Natural killer cell (primary cell): ENCODE data around the gene CD38. TPM values are rescaled to one million over a fixed set of nuclear protein-coding genes. Genes with fewer than 3 reads are reported as not detected.

Experiments
- ATAC-seq, 3 donors: fragments of 150-1000 bp in 2 of 3; fragments of 200-7000 bp in 1 of 3; cut with Tn5 transposase; 1 replicate in 1 of 3; 2 replicates in 2 of 3; pipeline ENCODE4 v1.10.0; 2021; ENCODE audit warnings: mild to moderate bottlenecking in 2 of 3, moderate library complexity in 2 of 3
- DNase-seq, 2 donors: peaks; one replicate each; pipeline versions ENCODE4 v3.0.0 to v3.0.0-alpha.2; 2013 to 2021; ENCODE audit warnings: mixed read lengths in 1 of 2
- H3K27ac ChIP-seq: one replicate; pipeline ENCODE4 v1.5.1; 2013; ENCODE audit warnings: mild to moderate bottlenecking, low read length
- H3K27me3 ChIP-seq: one replicate; pipeline ENCODE4 v1.6.1; 2013; ENCODE audit warnings: low read length; ENCODE audit not compliant: control insufficient read depth, insufficient read depth
- H3K36me3 ChIP-seq: one replicate; pipeline ENCODE4 v1.6.1; 2013; ENCODE audit warnings: low read length; ENCODE audit not compliant: control insufficient read depth, insufficient read depth
- H3K4me1 ChIP-seq: one replicate; pipeline ENCODE4 v1.6.1; 2013; ENCODE audit warnings: low read length; ENCODE audit not compliant: control insufficient read depth, insufficient read depth
- H3K4me3 ChIP-seq: one replicate; pipeline ENCODE4 v1.5.1; 2013; ENCODE audit warnings: low read length
- H3K9me3 ChIP-seq: one replicate; pipeline ENCODE4 v1.6.1; 2013; ENCODE audit warnings: low read length; ENCODE audit not compliant: control insufficient read depth, insufficient read depth
- H3K27ac Mint-ChIP-seq, 2 donors: one replicate each; pipeline ENCODE4 v1.8.0; 2022; ENCODE audit warnings: mild to moderate bottlenecking in 2 of 2, mixed read lengths in 2 of 2, moderate library complexity in 1 of 2
- H3K27me3 Mint-ChIP-seq, 2 donors: one replicate each; pipeline ENCODE4 v1.8.0; 2022; ENCODE audit warnings: low read depth in 2 of 2, mixed read lengths in 2 of 2
- H3K36me3 Mint-ChIP-seq: one replicate; pipeline ENCODE4 v1.8.0; 2022; ENCODE audit warnings: mixed read lengths
- H3K4me1 Mint-ChIP-seq, 2 donors: one replicate each; pipeline ENCODE4 v1.8.0; 2022; ENCODE audit warnings: mixed read lengths in 2 of 2
- H3K4me3 Mint-ChIP-seq: one replicate; pipeline ENCODE4 v1.8.0; 2022; ENCODE audit warnings: mild to moderate bottlenecking, moderate library complexity, mixed read lengths
- H3K9me3 Mint-ChIP-seq, 2 donors: one replicate each; pipeline ENCODE4 v1.8.0; 2022; ENCODE audit warnings: mixed read lengths in 2 of 2
- WGBS: methylation state at CpG from one replicate; pipeline ENCODE4 v1.1.7; 2013; ENCODE audit warnings: missing lambda C conversion rate; ENCODE audit not compliant: insufficient coverage; 5-methylcytosine and 5-hydroxymethylcytosine counted together
- intact Hi-C: fragments of 100-400 bp; cut with micrococcal nuclease; formaldehyde crosslinking; loops from one replicate; pipeline ENCODE4 v1.14.2; 2022
- total RNA-seq, 4 donors: library from RNA; stranded (reverse); fragments of 120-200 nt in 1 of 4; gene quantifications; one replicate each; pipeline versions ENCODE4 v1.2.3 to v1.2.4, GENCODE V29; 2013 to 2022
- TF ChIP-seq, protein P1 (sequence below): fragments of 200-600 bp; IDR thresholded peaks from one replicate; pipeline ENCODE4 v1.8.0; 2022; ENCODE audit warnings: antibody characterized with exemption

CD38 gene
- total RNA-seq, 3 donors from 2014 or later (not counting 1 experiment from before 2014, with no cell fraction given): 91.8 to 124 (median 98.8) TPM

DNA sequence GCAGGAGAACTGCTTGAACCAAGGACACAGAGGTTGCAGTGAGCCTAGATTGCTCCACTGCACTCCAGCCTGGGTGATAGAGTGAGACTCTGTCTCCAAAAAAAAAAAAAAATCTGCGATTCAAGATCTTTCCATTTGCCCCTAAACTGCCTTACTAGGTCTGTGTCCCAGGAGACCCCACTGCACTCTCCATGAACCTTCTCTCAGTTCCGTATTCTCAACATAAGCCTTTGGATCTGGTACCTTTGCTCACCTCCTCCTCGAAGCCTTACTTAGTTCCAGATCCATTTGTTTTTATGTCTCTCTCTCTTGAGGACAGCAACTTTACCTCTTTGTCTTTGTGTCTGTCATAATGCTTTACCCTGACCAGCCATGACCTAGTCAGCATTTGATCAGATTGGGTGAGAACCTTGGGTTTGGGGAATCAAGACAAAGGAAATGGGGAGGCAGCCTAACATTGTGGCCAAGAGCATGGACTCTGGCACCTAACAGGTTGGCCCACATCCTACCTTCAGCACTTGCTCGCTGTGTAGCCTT lies 41.5 kb upstream of the CD38 start:
- Histone ChIP-seq H3K4me3 (no peak overlapping the region), H3K27ac (no peak overlapping the region), H3K36me3 (no peaks in the 10 kb centered on the region), H3K27me3 (no peaks in the 10 kb centered on the region), H3K9me3 (peaks cover 4% of the 10 kb centered on the region), H3K4me1 (peaks cover 2% of the 10 kb centered on the region)
- no peak overlapping the region for H3K27ac Mint-ChIP-seq
- peaks cover 22 to 35% of the 10 kb centered on the region in 2 donors for H3K4me1 Mint-ChIP-seq
- TF ChIP-seq, protein P1, sequence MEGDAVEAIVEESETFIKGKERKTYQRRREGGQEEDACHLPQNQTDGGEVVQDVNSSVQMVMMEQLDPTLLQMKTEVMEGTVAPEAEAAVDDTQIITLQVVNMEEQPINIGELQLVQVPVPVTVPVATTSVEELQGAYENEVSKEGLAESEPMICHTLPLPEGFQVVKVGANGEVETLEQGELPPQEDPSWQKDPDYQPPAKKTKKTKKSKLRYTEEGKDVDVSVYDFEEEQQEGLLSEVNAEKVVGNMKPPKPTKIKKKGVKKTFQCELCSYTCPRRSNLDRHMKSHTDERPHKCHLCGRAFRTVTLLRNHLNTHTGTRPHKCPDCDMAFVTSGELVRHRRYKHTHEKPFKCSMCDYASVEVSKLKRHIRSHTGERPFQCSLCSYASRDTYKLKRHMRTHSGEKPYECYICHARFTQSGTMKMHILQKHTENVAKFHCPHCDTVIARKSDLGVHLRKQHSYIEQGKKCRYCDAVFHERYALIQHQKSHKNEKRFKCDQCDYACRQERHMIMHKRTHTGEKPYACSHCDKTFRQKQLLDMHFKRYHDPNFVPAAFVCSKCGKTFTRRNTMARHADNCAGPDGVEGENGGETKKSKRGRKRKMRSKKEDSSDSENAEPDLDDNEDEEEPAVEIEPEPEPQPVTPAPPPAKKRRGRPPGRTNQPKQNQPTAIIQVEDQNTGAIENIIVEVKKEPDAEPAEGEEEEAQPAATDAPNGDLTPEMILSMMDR: no peak
- no peak overlapping the region for H3K4me3 Mint-ChIP-seq
- ATAC-seq: no peak
- H3K36me3 Mint-ChIP-seq: no peaks in the 10 kb centered on the region
- H3K9me3 Mint-ChIP-seq: no peaks in the 10 kb centered on the region
- H3K27me3 Mint-ChIP-seq: peaks cover 10 to 14% of the 10 kb centered on the region in 2 donors
- DNase-seq: no peak
- WGBS: 87% methylated on average over 4 of the region's 4 CpGs
- intact Hi-C loops: no loop called here

DNA sequence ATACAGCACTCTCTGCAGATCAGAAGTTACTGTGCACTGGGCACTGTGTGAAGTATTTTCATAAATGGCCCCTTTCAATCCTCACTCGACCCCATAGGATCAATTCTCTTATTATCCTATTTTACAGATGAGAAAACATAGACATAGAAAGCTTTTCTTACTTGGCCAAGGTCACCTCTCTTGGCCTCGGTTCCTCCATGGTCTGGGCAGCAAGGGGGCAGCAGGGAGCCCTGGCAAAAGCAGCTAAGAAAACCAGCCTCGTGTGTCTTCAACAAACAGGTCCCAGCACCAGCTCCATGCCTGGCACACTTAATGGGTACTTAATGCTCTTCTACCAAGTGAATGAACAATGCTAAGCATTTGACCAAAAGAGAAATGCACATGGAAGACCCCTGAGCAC lies 40.9 kb upstream of the CD38 start:
- H3K36me3 ChIP-seq: no peaks in the 10 kb centered on the region
- peaks cover 10% of the 10 kb centered on the region for H3K9me3 ChIP-seq
- no peak overlapping the region for H3K4me3 ChIP-seq
- 68% methylated on average over 3 of the region's 3 CpGs for WGBS
- Mint-ChIP-seq H3K4me1 (peaks cover 22 to 35% of the 10 kb centered on the region in 2 donors), H3K36me3 (peaks cover 2% of the 10 kb centered on the region), H3K4me3 (no peak overlapping the region), H3K9me3 (peaks cover 0 to under 1% of the 10 kb centered on the region in 2 donors), H3K27ac (no peak overlapping the region), H3K27me3 (peaks cover 10 to 14% of the 10 kb centered on the region in 2 donors)
- H3K27me3 ChIP-seq: no peaks in the 10 kb centered on the region
- no peak overlapping the region for H3K27ac ChIP-seq
- TF ChIP-seq, protein P1: no peak
- ATAC-seq (peak in 2 of 3 donors; percentile 67 to 71), DNase-seq (peak in 1 of 2 donors; percentile 13)
- intact Hi-C loops: no loop called here
- H3K4me1 ChIP-seq: peaks cover 2% of the 10 kb centered on the region

DNA sequence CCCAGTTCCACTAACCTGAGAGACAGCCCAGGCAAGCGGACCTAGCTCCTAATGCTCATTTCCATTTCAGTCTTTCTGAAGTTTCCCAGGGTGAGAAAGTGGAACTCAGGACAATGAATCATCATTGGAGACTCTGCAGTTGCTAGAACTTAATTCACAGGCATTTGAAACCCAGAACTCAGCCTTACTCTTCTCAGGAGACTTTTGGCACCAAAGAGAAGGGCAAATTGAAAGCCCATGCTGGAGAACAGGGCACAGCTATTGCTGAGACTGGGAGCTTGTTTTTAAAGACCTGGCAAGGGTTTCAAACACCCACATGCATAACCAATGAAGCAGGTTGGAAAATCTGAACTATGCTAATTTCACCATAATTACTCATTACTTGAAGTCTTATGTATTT lies 39.3 kb upstream of the CD38 start:
- WGBS: 76% methylated on average over 1 of the region's 1 CpG
- H3K27ac ChIP-seq: no peak overlapping the region
- H3K4me1 Mint-ChIP-seq: peaks cover 20 to 32% of the 10 kb centered on the region in 2 donors
- no peaks in the 10 kb centered on the region for H3K36me3 ChIP-seq
- TF ChIP-seq, protein P1: no peak
- H3K27ac Mint-ChIP-seq: no peak overlapping the region
- H3K9me3 Mint-ChIP-seq: peaks cover 0 to 6% of the 10 kb centered on the region in 2 donors
- no peaks in the 10 kb centered on the region for H3K27me3 ChIP-seq
- DNase-seq (no peak), ATAC-seq (no peak)
- H3K4me1 ChIP-seq: peaks cover 2% of the 10 kb centered on the region
- no peak overlapping the region for H3K4me3 ChIP-seq
- H3K36me3 Mint-ChIP-seq: peaks cover 7% of the 10 kb centered on the region
- H3K4me3 Mint-ChIP-seq: no peak overlapping the region
- H3K9me3 ChIP-seq: peaks cover 12% of the 10 kb centered on the region
- H3K27me3 Mint-ChIP-seq: peaks cover 10 to 11% of the 10 kb centered on the region in 2 donors
- intact Hi-C loops: no loop called here
